Mesothelial cell of epicardium (in vitro differentiated cells): ENCODE results near the gene PEX11G. TPM values are rescaled to one million over a fixed set of nuclear protein-coding genes. Genes with fewer than 3 reads are reported as not detected.

ENCODE experiments used
- DNase-seq, 2 experiments: peaks; one replicate each; pipeline ENCODE4 v3.0.0; 2021; ENCODE audit warnings: low spot score in 2 of 2; ENCODE audit not compliant: unreplicated experiment in 2 of 2
- H3K27ac Mint-ChIP-seq: 2 replicates; pipeline ENCODE4 v1.8.0; 2021; ENCODE audit warnings: mixed read lengths
- H3K27me3 Mint-ChIP-seq: 2 replicates; pipeline ENCODE4 v1.8.0; 2021; ENCODE audit warnings: low read depth, mixed read lengths
- H3K36me3 Mint-ChIP-seq: 2 replicates; pipeline ENCODE4 v1.8.0; 2021; ENCODE audit warnings: mixed read lengths
- H3K4me1 Mint-ChIP-seq: 2 replicates; pipeline ENCODE4 v1.8.0; 2021; ENCODE audit warnings: mixed read lengths
- H3K4me3 Mint-ChIP-seq: 2 replicates; pipeline ENCODE4 v1.8.0; 2021; ENCODE audit warnings: mild to moderate bottlenecking, moderate library complexity, mixed read lengths
- H3K9me3 Mint-ChIP-seq: 2 replicates; pipeline ENCODE4 v1.8.0; 2021; ENCODE audit warnings: mixed read lengths
- CTCF ChIP-seq: fragments of 200-600 bp; sonication (generic); IDR thresholded peaks from one replicate; pipeline ENCODE4 v1.5.0; 2021; ENCODE audit warnings: antibody characterized with exemption; ENCODE audit not compliant: unreplicated experiment
- total RNA-seq: library from RNA; stranded (reverse); gene quantifications from 3 replicates; pipeline ENCODE4 v1.2.1, GENCODE V29; 2021

The PEX11G gene
- total RNA-seq, 1 donor from 2014 or later = 7.0 TPM

GRCh38 chr19:7504684-7505083 lies 15.8 kb upstream of the PEX11G start:
- H3K4me3 Mint-ChIP-seq = no peak overlapping the region
- H3K4me1 Mint-ChIP-seq = no peaks in the 10 kb centered on the region
- no peak for TF ChIP-seq CTCF
- H3K27me3 Mint-ChIP-seq = peaks cover 14% of the 10 kb centered on the region
- no peaks in the 10 kb centered on the region for H3K36me3 Mint-ChIP-seq
- no peak for DNase-seq
- H3K27ac Mint-ChIP-seq = no peak overlapping the region
- no peaks in the 10 kb centered on the region for H3K9me3 Mint-ChIP-seq

GRCh38 chr19:7502552-7502951 lies 13.7 kb upstream of the PEX11G start:
- TF ChIP-seq CTCF = no peak
- Mint-ChIP-seq H3K36me3 (no peaks in the 10 kb centered on the region), H3K27me3 (peaks cover 25% of the 10 kb centered on the region), H3K4me3 (no peak overlapping the region), H3K27ac (no peak overlapping the region), H3K4me1 (no peaks in the 10 kb centered on the region), H3K9me3 (no peaks in the 10 kb centered on the region)
- no peak for DNase-seq

GRCh38 chr19:7500811-7501450 lies 12.1 kb upstream of the PEX11G start:
- no peaks in the 10 kb centered on the region for H3K9me3 Mint-ChIP-seq
- H3K4me3 Mint-ChIP-seq = peak overlapping the region; percentile 67
- H3K27me3 Mint-ChIP-seq = peaks cover 27% of the 10 kb centered on the region
- peak; percentile 64 to 81 for DNase-seq
- no peaks in the 10 kb centered on the region for H3K4me1 Mint-ChIP-seq
- no peaks in the 10 kb centered on the region for H3K36me3 Mint-ChIP-seq
- no peak for TF ChIP-seq CTCF
- H3K27ac Mint-ChIP-seq = no peak overlapping the region

GRCh38 chr19:7497292-7497691 lies 8.5 kb upstream of the PEX11G start:
- Mint-ChIP-seq H3K27ac (no peak overlapping the region), H3K36me3 (no peaks in the 10 kb centered on the region), H3K27me3 (peaks cover 23% of the 10 kb centered on the region), H3K9me3 (no peaks in the 10 kb centered on the region), H3K4me3 (no peak overlapping the region), H3K4me1 (peaks cover 2% of the 10 kb centered on the region)
- TF ChIP-seq CTCF = no peak
- no peak for DNase-seq

- DNase-seq = no peak
- no peaks in the 10 kb centered on the region for H3K9me3 Mint-ChIP-seq
- H3K27ac Mint-ChIP-seq = peak overlapping the region; percentile 69
- peaks cover 5% of the 10 kb centered on the region for H3K4me1 Mint-ChIP-seq
- H3K36me3 Mint-ChIP-seq = no peaks in the 10 kb centered on the region
- no peak overlapping the region for H3K4me3 Mint-ChIP-seq
- no peak for TF ChIP-seq CTCF
- H3K27me3 Mint-ChIP-seq = peaks cover 13% of the 10 kb centered on the region
These were observed 5.7 kb upstream of the PEX11G start for GRCh38 chr19:7494416-7495098.
